Ovary (tissue), 9 donors: ENCODE data around the gene CD101. TPM values are rescaled to one million over a fixed set of nuclear protein-coding genes. Genes with fewer than 3 reads are reported as not detected.

ENCODE experiments used
- DNase-seq, 5 donors: peaks; one replicate each; pipeline ENCODE4 v3.0.0-alpha.2; 2019 to 2020
- H3K27ac ChIP-seq, 2 donors: fragments of 200-600 bp; one replicate each; pipeline versions ENCODE4 v1.5.1 to v1.8.0; 2019 to 2022
- H3K27me3 ChIP-seq: fragments of 200-600 bp; one replicate; pipeline ENCODE4 v1.8.0; 2022
- H3K36me3 ChIP-seq: fragments of 200-600 bp; sonication (generic); one replicate; pipeline ENCODE4 v1.5.1; 2019
- H3K4me1 ChIP-seq: one replicate; pipeline ENCODE4 v1.8.1; 2013; ENCODE audit warnings: mild to moderate bottlenecking, moderate library complexity; ENCODE audit not compliant: insufficient read depth
- H3K4me3 ChIP-seq: fragments of 200-600 bp; sonication (generic); one replicate; pipeline ENCODE4 v1.5.1; 2017
- H3K9me3 ChIP-seq, 2 donors: fragments of 200-600 bp in 1 of 2; sonication (generic) in 1 of 2; one replicate each; pipeline versions ENCODE4 v1.5.1 to v1.8.1; 2013 to 2019; ENCODE audit warnings: mild to moderate bottlenecking in 1 of 2, moderate library complexity in 1 of 2
- EP300 ChIP-seq: sonication (generic); formaldehyde crosslinking; IDR thresholded peaks from one replicate; pipeline ENCODE4 v1.6.1; 2017; ENCODE audit warnings: antibody characterized with exemption
- POLR2A ChIP-seq: fragments of 450-650 bp; IDR thresholded peaks from one replicate; pipeline ENCODE4 v1.6.1; 2017; ENCODE audit warnings: antibody characterized with exemption, mild to moderate bottlenecking, moderate library complexity
- WGBS, 3 donors: extraction: QIAGEN DNeasy Blood & Tissue Kit in 1 of 3; methylation state at CpG; one replicate each; pipeline versions ENCODE4 v1.1.5 to v1.1.7; 2013 to 2017; 5-methylcytosine and 5-hydroxymethylcytosine counted together
- intact Hi-C, 4 donors: fragments of 100-400 bp; cut with DNase I; formaldehyde crosslinking; loops; one replicate each; pipeline versions ENCODE4 v1.11.0 to v1.15.1; 2022 to 2023
- polyA plus RNA-seq, 2 donors: library from polyadenylated mRNA; stranded (reverse); fragments of 200-250 nt in 1 of 2; fragments of 350-450 nt in 1 of 2; fragmentation: Illumina TruSeq in 1 of 2; extraction: RNeasy Lipid Tissue Mini Kit (QIAGEN cat#74804) in 1 of 2; gene quantifications; one replicate each; pipeline ENCODE4 v1.2.3, GENCODE V29; 2013 to 2014
- total RNA-seq, 7 donors: library from RNA; depleted of rRNA in 2 of 7; stranded (reverse); fragments of >200 nt in 2 of 7; fragmentation: NEBNext Ultra II Directional in 3 of 7; extraction: Animal tissue kit (Norgen Biotek cat#: 25700) in 3 of 7; gene quantifications; one replicate each; pipeline versions ENCODE4 v1.1.0 to v1.2.4, GENCODE V29; 2016 to 2023
- TF ChIP-seq, protein P1 (sequence below), 3 donors: fragments of 450-650 bp in 2 of 3; fragments of 200-600 bp in 1 of 3; IDR thresholded peaks; one replicate each; pipeline versions ENCODE4 v1.5.1 to v1.8.0; 2016 to 2022; ENCODE audit warnings: antibody characterized with exemption in 3 of 3, mild to moderate bottlenecking in 1 of 3
- donor health status: DM: no; HTN: no; CAD: no; lungs with moderate emphysema.
- donor health status: DM: no; HTN: no; CAD: no.
- donor health status: Bipolar disorder and iron deficiency.
- donor health status: DM: yes; HTN: yes; CAD: no.
- donor health status: DM: no; HTN: no; CAD: no.
- donor health status: DM: yes; HTN: yes; CAD: no.

The CD101 gene
- total and polyA plus RNA-seq, 9 donors: 0.30 to 1.6 (median 1.1) TPM

DNA sequence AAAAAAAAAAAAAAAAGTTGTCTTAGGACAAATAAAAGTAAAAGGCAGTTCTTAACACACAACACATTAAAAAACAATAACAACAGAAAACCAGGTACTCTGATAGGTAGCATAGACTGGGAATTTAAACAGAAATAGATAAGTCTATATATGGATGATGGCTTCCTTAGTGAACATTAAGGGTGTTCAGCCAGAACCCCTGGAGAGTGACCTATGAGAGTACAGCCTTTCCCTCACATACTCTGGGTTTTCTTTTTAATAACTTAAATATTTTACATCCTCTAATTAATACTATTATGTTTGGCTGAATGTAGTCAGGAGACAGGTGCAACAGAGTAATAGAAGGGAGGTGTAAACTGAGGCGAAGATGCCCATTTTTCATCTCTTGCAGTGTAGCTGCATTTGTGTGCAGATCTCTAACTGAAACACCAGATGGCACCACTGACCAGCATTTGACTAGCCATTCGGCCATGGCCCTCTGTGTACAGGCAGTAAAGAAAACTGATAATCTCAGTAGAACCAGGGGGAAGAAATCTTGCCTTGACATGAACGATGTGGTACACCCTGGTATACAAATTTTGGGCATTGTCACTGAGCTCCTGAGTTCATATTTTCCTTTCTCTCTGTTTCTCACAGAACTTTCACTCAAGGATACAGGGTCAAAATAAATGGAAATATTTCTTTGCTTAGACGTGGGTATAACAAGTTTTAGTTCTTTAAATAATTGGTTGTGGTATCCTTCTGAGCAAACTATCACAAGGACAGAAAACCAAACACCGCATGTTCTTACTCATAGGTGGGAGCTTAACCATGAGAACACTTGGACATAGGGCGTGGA, 66.2 kb downstream of the CD101 start:
- H3K9me3 ChIP-seq: no peaks in the 10 kb centered on the region
- WGBS, 3 donors: 50 to 58% (median 52%) methylated on average over 6 of the region's 6 CpGs
- TF ChIP-seq, protein P1, sequence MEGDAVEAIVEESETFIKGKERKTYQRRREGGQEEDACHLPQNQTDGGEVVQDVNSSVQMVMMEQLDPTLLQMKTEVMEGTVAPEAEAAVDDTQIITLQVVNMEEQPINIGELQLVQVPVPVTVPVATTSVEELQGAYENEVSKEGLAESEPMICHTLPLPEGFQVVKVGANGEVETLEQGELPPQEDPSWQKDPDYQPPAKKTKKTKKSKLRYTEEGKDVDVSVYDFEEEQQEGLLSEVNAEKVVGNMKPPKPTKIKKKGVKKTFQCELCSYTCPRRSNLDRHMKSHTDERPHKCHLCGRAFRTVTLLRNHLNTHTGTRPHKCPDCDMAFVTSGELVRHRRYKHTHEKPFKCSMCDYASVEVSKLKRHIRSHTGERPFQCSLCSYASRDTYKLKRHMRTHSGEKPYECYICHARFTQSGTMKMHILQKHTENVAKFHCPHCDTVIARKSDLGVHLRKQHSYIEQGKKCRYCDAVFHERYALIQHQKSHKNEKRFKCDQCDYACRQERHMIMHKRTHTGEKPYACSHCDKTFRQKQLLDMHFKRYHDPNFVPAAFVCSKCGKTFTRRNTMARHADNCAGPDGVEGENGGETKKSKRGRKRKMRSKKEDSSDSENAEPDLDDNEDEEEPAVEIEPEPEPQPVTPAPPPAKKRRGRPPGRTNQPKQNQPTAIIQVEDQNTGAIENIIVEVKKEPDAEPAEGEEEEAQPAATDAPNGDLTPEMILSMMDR (IDR thresholded peaks at IDR 0.05): peak; percentile 23 to 63 (median 62)
- no peak for TF ChIP-seq EP300
- intact Hi-C loops: loop anchor here in 2 of 4 donors (5.0 to 10.0 kb wide), 3 partner anchors 60 to 687 kb away; no protein-coding TSS in a partner anchor
- H3K27me3 ChIP-seq: no peaks in the 10 kb centered on the region
- no peaks in the 10 kb centered on the region for H3K36me3 ChIP-seq
- no peak overlapping the region for H3K4me3 ChIP-seq
- no peaks in the 10 kb centered on the region for H3K4me1 ChIP-seq
- DNase-seq: peak; percentile 39 to 55 (median 50)
- no peak overlapping the region for H3K27ac ChIP-seq

DNA sequence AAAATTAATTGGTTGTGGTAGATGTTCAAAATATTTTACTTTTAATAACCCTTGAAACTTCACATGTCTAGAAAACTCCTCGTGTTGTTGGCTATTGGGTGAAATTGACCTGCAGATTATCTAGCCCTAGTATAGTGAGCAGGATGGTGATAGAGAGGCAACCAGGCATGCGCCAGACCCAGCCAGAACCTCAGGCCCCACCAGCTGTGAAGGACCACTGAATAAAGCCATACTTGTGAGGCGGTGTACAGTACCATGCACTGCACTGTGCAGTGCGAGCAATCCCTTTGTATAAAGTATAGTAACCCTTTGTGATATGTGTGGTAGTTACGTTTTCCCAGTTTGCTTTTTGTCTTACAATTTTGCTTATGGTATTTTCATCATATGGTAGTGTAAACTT, 67.0 kb downstream of the CD101 start:
- Histone ChIP-seq H3K27me3 (no peaks in the 10 kb centered on the region), H3K36me3 (no peaks in the 10 kb centered on the region), H3K27ac (no peak overlapping the region), H3K9me3 (no peaks in the 10 kb centered on the region), H3K4me1 (no peaks in the 10 kb centered on the region), H3K4me3 (no peak overlapping the region)
- no peak for DNase-seq
- 92 to 94% (median 93%) methylated on average over 5 of the region's 5 CpGs for WGBS, 3 donors
- intact Hi-C loops: loop anchor here in 2 of 4 donors (5.0 to 10.0 kb wide), 3 partner anchors 59 to 686 kb away; no protein-coding TSS in a partner anchor
- TF ChIP-seq, protein P1 (IDR thresholded peaks at IDR 0.05): no peak
- TF ChIP-seq EP300: no peak
- no peak for TF ChIP-seq POLR2A

DNA sequence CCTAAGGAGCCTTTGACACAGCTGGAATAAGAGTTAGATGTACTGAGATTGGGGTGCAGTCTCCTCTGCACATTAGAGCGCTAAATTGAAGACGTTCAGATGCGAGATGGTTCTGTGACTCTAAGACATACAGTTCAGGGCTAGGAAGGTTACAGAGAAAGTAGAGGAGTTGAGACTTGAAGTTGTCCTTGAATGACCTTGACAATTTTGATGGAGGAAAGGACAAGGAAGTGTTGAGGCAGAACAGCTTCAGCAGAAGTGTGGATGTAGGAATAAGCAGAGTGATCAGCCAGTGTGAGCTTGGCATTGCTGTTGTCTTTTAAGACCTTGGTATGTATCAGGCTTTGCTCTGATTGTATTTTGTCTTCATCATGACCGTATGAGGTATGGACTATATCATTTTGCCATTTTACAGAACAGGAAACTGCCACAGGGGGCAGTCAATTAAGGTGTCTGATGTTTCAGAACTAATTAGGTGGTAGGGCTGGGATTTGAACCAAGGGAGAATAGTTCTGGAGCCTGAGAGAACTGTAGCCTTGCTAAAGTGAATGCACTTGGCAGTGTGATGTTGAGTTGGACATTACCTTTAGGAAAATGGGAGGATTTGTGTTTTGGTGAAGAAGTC, 67.8 kb downstream of the CD101 start:
- Histone ChIP-seq H3K9me3 (no peaks in the 10 kb centered on the region), H3K27me3 (no peaks in the 10 kb centered on the region), H3K4me1 (no peaks in the 10 kb centered on the region), H3K4me3 (no peak overlapping the region), H3K27ac (no peak overlapping the region), H3K36me3 (no peaks in the 10 kb centered on the region)
- no peak for DNase-seq
- 83 to 84% (median 84%) methylated on average over 4 of the region's 4 CpGs for WGBS, 3 donors
- no peak for TF ChIP-seq EP300
- TF ChIP-seq POLR2A: no peak
- TF ChIP-seq, protein P1 (IDR thresholded peaks at IDR 0.05): no peak
- intact Hi-C loops: loop anchor here in 2 of 4 donors (5.0 to 10.0 kb wide), 3 partner anchors 58 to 685 kb away; no protein-coding TSS in a partner anchor

DNA sequence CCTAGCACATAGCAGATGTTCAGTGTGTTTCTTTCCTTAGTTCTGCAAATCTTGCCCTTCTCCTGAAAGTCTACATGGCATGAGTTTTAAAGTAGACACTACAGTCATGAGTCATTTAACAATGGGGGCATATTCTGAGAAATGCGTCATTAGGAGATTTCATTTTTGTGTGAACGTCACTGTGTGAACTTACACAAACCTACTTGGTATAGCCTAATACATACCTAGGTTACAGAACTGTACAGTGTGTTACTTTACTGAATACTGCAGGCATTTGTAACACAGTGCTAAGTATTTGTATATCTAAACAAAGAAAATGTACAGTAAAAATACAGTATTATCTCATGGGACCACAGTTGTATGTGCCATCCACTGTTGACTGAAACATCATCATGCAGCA, 68.6 kb downstream of the CD101 start:
- DNase-seq: no peak
- intact Hi-C loops: loop anchor here in 1 of 4 donors (5.0 to 10.0 kb wide), 2 partner anchors 57 to 215 kb away; no protein-coding TSS in a partner anchor
- Histone ChIP-seq H3K27me3 (no peaks in the 10 kb centered on the region), H3K27ac (no peak overlapping the region), H3K4me1 (no peaks in the 10 kb centered on the region), H3K4me3 (no peak overlapping the region), H3K36me3 (no peaks in the 10 kb centered on the region), H3K9me3 (no peaks in the 10 kb centered on the region)
- TF ChIP-seq, protein P1 (IDR thresholded peaks at IDR 0.05): no peak
- TF ChIP-seq POLR2A (no peak), EP300 (no peak)
- WGBS, 3 donors: 92 to 95% (median 94%) methylated on average over 2 of the region's 2 CpGs
